GM21576 (cell line): ENCODE results near the gene SHISA9.

ENCODE experiments used
- ATAC-seq: cut with Tn5 transposase; IDR thresholded peaks from one replicate; pipeline ENCODE4 v1.9.1; 2021; ENCODE audit warnings: mild to moderate bottlenecking, moderate library complexity; ENCODE audit not compliant: unreplicated experiment

The SHISA9 gene

DNA sequence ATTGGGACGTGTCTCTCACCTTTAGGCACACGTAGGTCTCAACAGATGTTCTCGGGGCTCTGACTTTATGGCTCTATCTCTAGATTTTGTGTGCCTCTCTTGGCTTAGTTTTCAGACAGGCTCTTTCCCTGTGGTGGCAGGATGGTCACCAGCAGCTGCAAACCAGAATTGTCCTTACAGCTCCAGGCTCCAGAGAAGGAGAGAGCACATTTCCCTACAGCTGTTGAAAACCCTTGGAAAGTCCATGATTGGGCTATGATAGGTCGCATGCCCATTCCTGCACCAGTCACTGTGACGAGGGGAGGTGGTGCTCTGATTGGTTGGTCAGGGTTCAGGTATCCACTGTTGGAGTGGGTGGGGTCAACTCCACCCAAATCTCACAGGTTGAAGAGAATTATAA, 41.5 kb downstream of the SHISA9 start:
- no peak for ATAC-seq

DNA sequence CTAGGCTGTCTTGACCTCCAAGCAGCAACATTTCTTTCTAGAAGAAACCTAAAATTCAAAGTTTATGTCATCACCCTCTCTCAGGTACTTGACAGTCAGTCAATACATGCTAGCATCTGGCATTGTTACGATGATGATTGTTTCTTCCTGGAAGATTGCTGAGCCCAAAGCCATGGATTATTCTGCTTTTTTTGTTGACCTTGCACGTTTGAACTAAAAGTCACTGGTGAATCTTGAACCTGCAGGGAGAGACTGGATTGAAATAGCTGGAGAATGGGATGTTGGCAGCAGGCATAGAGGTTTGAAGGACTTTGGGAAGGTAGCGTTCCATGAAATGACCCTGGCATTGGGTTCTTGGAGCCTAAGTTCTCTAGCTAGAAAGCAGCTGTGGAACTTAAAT, 42.9 kb downstream of the SHISA9 start:
- no peak for ATAC-seq

DNA sequence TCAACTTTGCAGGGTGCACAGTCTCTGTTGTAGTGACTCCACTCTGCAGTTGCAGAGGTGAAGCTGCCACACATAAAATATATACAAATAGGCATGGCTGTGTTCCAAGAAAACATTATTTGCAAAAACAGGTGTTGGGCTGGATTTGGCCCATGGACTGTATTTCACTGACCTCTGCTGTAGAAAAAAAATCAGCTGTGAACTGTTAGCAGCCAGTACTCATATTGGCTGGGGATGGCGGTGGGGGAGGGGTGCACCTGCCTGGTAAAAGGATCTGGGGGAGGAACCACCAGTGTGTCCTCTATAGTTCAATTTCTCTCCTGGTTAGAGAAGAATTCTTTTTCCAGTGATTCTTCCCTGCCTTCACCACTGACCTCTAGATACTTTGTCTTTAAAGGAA, 50.0 kb downstream of the SHISA9 start:
- no peak for ATAC-seq

DNA sequence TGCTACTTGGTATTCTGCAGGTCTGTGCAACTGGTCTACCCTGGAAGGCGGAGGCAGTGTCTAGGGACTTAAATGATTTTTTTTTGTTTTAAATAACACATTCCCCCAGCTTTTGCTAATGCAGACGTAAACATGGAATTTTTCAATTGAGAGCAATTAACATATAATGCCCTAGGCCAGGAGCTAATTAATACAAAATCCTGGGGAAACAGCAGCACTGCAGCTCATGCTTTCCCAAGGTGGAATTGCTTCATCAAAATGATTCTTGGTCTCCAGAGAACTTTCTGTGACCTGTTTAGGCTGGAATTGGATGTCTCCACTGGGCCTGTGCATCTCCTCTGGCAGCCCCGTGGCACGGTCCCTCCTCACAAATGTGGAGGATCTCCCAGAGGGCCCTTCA, 50.6 kb downstream of the SHISA9 start:
- ATAC-seq, result no peak

DNA sequence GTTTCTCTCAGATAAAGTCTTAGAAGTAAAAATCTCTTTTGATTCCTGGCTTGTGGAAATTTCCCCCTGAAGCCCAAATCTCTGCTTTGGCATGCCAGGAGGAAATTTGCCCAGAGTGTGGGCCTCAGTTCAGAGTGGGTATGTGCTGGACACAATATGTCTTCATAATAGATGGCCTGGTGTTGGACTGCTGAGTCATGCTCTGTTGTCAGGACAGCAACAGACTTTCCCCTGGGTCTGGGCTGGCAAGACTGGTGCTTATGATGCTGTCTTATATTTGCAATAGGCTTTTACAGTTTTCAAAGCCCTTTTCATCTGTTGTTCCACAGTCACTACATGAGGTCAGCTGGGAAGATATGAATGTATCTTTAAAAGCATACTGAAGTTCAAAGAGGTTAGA, 57.0 kb downstream of the SHISA9 start:
- no peak for ATAC-seq

DNA sequence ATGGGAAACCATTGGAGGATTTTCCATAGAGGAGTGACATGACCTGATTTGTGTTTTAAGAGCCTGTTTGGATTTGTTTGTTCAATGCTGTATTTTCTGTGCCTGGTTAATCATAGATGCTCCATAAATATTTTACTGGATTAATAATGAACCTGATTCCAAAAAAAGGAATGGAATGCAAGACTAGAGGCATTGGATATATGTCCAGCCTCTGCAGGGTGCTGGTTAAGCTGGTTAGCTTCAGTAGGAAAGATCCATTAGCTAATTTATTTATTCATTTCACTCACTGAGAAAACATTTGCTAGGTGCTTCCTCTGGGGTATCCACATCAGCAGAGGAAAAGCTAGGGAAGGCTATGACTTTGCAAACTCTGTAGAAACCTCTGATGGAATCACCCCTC, 57.7 kb downstream of the SHISA9 start:
- ATAC-seq, result no peak

DNA sequence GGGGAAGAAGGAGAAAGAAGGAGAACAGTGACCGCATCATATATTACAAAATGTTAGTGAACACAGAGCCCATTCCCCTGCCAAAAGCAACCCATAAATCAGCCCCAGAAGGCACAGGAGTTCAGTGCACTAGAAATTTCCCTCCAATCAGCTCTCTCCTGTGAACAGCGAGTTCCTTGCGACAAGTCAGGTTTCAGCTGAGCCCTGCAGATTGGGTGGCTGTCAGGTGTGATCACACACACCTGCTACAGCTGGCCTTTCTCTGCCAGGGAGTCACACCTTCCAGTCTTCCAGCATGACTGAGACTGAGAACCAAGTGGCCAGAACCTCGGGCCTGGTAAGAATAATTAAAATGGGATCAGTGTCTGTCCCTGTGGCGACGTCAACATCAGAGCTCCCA, 60.2 kb downstream of the SHISA9 start:
- no peak for ATAC-seq

DNA sequence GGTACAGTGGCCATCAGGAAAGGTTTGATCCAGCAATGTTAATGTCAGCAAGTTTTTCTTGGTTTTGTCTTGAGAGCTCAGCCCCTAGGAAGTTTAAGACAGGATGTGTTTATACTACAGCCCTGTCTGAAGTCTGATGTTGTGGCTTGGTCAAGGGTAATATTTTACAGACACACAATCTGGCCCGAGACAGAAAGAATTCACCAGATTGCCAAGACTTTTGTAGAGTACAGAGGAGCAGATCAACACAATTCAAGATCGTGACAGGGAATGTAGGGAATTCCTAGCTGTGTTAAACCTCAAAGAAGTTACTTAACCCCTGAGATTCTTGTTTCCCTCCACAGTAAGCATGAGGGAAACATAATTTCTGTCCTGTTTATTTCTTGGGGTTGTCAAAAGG, 63.1 kb downstream of the SHISA9 start:
- ATAC-seq, result no peak

DNA sequence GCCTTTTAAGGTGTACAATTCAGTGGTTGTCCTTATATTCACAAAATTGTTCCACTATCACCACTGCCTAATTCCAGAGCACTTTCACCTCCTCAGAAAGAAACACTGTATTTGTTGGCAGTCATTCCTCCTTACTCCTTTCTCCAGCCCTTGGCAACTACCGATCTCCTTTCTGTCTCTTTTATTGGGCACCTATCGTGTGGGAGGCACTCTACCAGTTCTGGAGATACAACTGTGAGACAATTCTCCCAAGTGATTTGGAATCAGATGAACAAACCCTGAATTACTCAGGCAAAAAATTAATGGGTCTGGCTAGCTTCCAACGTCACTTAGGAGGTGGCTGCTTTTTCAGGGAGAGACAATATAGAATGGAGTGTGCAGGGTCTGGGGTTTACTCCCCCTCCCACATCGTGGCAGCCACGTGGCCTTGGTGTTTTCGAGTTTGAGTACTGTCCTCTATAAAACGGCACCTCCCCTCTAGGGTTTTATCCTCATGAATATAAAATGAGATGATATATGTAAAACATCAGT, 63.9 kb downstream of the SHISA9 start:
- ATAC-seq, result no peak

DNA sequence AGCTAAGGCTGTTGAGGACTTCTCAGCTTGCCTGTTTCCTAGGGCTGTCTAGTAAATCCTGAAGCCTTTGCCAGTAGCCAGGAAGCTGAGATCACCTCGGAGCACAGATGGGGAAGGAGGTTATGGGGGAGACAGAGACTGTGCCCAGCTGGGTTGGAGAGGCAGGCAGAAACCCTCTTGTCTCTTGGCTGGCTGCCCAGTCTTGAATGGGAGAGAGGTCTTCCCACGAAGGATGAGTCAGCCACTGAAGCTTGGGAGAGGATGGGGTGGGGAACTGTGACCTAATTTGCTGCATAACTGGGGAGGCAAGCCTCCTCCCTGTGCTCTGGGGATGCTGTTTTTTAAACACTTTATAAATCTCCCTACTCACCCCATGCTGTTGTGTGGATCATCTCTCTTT, 69.8 kb downstream of the SHISA9 start:
- no peak for ATAC-seq

DNA sequence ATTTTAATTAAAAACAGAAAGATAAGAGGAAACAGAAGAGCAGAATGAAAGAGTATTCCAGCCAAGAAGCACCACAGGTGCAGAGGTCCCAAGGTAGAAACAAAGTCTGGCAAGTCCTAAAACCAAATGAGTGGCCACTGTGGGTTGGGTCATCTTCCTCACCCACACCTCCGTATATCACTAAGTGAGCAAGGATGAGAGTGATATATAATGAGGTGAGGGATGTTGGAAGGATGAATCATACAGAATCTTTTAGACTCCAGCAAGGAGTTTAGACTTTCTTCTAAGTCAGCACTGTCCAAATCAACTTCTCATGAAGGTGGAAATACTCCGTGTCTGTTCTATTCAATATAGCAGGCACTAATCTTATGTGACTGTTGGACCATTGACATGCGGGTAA, 70.8 kb downstream of the SHISA9 start:
- no peak for ATAC-seq

DNA sequence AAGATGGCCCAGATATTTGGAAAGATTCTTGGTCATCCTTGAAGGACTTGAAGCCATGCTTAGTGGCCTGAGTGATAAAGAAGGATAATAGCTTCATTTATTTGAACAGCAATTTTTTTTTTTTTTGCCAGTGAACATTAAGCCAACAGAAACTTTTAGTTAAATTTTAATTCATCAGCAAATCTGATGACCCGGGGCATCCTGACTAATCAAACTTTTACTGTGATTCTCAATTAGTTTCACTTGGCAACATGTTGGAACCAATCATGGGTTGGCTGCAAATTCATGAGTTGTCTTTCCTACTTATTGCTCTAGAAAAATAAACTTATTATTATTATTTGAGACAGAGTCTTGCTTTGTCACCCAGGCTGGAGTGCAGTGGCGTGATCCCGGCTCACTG, 74.4 kb downstream of the SHISA9 start:
- ATAC-seq, result no peak

DNA sequence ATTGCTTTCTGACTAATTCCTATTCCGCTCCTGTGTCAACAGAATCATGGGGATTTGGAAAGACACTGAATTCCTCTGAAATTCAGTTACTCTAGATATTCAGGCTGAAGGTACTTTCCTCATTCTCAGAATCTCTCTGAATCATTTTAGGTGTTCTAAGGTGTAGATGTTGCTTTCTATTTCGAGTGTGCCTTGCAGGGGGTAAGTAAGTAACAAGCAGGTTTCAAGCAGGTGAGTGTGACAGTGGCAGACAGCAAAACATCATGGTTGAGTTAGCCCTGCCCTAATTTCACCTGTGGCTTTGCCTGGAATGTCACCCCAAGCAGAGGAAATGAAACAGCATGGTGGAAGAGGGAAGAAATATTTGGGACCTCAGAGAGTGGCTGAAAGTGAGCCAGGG, 75.1 kb downstream of the SHISA9 start:
- no peak for ATAC-seq

DNA sequence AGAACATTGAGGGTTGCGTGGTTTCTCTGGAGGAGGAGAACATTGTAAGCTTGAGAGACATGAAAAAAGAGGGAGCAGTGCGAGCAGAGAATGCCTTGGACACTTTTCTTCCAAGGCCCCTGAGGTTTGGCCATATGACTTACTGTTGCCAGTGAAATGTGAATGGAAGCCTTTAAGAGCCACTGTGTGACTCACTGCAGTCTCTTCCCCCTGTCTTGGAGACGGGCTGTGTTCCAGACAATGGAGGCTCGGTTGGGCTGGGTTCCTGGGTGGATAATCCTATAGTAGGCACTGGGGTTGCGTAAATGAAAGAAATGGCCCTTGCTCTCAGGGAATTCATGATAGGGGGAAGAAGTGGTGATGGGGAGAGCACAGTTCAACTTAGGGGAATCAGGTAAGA, 75.5 kb downstream of the SHISA9 start:
- ATAC-seq, result no peak

DNA sequence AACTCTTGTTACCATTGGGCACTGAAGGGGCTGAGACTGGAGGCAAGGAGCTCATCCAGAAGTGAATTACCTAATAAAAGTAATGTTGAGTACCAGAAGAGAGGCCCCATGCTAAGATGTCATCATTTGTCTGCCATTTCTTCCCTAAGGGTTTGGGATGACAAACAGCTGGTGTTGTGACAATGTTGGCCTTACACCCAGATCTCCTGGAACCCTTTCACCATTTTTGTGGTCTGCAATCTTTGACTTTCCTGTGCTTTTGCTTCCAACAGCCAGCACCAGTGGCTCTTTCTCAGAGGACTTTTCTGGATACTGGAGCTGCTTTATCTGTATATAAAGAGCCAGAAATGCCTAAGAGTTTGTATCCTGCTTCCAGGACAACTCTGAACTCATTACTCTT, 84.1 kb downstream of the SHISA9 start:
- no peak for ATAC-seq

DNA sequence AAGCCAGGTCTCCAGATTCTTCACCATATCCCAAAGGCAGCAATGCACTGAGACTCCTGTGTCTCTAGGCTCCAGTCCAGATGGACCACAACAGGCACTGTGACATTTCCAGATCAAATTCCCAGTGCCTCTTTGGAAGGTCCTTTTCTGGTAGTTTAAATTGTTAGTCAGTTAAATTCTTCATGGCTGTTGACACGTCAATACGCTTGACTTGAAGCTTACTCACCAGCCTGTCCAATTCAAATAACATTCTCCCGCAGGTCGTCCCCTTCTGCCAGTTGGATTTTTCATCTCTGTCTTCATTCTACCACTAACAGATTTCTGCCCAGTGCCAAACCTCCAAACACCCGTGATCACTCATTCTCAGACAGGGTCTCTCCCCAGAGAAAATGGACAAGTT, 86.7 kb downstream of the SHISA9 start:
- ATAC-seq, result no peak

DNA sequence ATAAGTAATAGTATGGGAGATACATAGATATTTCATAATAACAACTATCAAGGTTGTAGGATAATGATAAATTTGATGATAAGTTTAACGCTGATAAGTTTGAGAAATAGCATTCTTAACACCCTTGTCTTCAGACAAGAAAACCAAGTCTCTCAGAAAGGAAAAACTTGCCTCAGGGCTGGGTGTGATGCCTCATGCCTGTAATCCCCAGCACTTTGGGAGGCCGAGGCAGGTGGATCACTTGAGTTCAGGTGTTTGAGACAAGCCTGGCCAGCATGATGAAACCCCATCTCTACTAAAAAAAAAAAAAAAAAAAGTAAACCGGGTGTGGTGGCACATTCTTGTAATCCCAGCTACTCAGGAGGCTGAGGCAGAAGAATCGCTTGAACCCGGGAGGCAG, 90.7 kb downstream of the SHISA9 start:
- no peak for ATAC-seq

DNA sequence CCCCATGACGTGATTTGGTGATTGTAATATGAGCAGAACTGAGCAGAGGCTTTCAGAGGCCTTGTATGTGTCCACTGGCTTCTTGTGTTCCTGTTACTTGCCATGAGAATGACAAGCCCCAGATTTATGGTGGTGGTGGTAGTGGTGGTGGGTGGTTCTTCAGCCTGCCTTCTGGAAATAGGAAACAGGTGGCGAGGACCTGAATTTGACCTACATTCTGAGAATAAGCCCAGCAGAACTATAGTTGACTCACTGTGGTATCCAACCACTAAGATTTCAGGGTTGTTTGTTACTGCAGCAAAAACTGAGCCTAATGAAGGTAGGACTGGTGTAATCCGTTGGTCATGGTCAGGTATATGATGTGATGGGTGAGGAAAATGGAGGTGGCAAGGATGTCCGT, 93.0 kb downstream of the SHISA9 start:
- no peak for ATAC-seq

DNA sequence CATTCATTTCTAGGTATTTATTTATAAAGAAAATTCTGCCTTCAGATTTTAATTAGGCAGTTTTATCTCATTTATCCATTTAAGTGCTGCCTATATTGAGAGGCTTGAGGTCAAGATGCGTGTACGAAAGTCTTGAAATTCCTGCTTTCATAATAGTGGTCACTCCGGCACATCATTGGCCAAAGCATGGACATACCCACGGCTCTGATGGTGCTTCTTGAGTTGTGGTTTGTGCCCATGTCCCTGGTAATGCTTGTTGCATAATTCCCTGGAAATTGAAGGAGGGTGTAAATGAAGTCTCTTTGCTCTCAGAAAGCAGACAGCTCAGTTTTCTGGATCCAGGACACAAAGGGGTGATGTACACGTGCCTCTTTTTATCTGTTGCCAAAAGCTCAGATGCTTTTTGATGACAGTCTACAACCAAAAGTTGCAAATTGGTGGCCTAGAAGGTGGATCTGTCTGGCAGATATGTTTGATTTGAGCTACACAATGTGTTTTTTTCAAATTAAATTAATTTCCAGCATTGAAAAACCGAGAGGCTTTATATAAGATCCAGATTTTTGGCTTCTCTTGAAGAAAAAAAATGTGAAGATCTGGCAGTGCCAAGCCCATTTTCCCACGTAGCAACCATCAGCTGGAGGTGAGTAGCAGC, 94.4 kb downstream of the SHISA9 start:
- ATAC-seq, result no peak

DNA sequence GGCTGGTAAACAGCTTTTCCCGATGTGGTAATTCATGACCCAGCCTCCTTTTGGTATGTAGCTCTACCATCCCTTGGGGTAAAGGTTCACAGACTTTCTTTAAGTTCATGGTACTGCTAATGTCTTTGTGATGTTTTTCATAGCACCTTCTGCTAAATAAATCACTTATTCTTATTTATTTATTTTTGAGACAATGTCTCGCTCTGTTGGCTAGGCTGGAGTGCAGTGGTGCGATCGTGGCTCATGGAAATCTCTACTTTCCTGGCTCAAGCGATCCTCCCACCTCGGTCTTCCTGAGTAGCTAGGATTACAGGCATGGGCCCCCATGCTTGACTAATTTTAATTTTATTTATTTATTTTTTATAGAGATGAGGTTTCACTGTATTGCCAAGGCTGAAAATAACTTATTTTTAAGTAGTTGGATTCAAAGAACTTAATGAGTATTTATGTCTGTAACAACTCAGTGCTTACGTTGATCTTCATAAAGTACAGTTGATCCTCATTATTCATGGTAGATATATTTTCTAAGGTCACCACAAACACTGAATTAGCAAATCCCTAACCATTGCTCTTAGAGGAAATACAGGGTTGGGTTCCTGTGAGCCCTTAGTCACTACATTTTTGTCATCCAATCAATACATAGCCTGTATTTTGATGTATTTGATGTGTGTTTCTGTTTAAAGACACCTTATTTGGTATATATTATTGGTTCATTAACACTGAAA, 97.1 kb downstream of the SHISA9 start:
- ATAC-seq, result no peak

DNA sequence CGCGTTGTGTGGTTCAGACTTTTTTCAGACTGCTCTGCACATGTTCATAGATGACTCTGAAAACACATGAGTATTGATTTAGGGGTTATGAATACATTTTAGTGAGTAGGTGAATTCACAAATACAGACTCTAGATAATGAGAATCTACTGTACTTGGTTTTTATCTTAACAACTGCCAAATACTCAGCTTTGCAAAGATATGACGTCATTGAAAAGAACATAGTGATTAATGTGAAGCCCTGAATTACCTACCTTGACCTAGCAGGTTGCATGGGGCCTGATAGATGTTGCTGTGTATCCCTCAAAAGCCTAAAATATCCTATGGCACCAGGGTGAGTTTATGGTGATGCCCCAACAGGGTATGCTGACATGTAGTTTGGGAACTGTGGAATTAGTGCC, 98.0 kb downstream of the SHISA9 start:
- no peak for ATAC-seq

DNA sequence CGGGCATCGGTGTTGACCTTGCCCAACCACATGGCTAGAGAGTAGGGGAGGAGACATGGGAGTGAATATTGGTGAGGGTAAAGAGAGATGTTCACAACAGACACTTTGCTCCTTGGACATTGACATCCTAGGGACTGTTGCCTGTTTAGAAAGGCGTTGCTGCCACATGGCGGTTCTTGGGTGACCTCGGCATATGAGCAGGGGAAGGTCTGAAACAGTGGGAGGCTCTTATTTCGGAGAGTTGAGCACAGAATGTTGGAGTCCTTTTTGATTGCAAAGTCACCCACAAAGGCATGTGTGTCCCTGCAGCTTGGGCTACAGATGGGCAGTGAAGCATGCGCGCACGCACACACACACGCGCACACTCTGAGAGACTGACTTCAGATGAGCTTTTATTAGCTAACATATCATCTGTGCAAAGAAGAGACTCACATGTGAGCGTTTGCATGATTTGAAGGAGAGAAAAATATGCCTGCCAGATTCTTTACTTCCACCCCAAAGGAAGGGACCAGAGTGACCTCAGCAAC, 104.4 kb downstream of the SHISA9 start:
- no peak for ATAC-seq
